LNCaP clone FGC (cell line): ENCODE data around the gene PMFBP1.

ENCODE experiments used
- DNase-seq: peaks from one replicate; pipeline ENCODE4 v3.0.0-alpha.2; 2011; ENCODE audit warnings: low read depth
- H3K4me3 ChIP-seq: 2 replicates; pipeline ENCODE4 v1.5.1; 2011; ENCODE audit warnings: mild to moderate bottlenecking, low read depth, low read length, control low read depth
- CTCF ChIP-seq: IDR thresholded peaks from 2 replicates; pipeline ENCODE4 v1.5.1; 2012; ENCODE audit warnings: mild to moderate bottlenecking; ENCODE audit not compliant: control insufficient read depth, insufficient read depth; ENCODE audit errors: extremely low read depth

The PMFBP1 gene

GRCh38 chr16:72201387-72201786, 29.4 kb upstream of the PMFBP1 start:
- TF ChIP-seq CTCF, result no peak
- H3K4me3 ChIP-seq, result no peak overlapping the region
- DNase-seq, result peak; percentile 78

GRCh38 chr16:72199761-72200337, 27.9 kb upstream of the PMFBP1 start:
- no peak for DNase-seq
- H3K4me3 ChIP-seq, result no peak overlapping the region
- TF ChIP-seq CTCF, result no peak

- no peak for TF ChIP-seq CTCF
- DNase-seq, result no peak
- no peak overlapping the region for H3K4me3 ChIP-seq
Observed at GRCh38 chr16:72198771-72199201, 26.8 kb upstream of the PMFBP1 start.

DNA sequence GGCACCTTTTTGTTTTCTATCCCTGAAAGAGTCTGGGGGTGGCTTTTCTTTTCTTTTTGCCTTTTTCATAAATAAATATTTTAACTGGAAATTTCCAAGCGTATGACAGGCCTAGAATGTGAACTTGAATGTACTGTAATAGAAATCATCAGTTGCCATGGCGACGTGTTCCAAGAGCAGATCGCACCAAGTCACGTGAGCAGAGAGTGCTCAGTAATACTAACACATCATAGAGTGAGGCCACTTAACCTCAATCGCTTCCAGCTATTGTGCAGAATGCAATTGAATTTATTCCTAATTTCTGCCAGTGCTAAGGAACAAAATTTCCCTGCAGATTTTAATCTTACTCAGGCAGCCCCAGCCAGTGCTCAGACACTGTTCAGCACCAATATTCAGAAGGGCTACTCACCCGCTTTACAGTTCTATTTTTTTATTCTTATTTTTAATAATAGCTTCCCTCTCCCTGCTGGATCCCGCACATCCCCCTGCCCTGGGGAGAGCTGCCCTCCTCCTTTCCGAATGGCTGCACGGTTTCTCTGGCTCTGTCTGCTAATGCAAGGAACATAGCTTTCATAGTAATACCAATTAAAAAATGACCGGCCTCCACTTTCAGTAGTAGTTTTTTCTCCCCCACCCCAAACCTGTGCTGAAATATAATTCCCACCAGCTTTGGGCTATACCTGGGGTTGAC, 26.2 kb upstream of the PMFBP1 start:
- no peak for DNase-seq
- TF ChIP-seq CTCF, result no peak
- H3K4me3 ChIP-seq, result no peak overlapping the region

DNA sequence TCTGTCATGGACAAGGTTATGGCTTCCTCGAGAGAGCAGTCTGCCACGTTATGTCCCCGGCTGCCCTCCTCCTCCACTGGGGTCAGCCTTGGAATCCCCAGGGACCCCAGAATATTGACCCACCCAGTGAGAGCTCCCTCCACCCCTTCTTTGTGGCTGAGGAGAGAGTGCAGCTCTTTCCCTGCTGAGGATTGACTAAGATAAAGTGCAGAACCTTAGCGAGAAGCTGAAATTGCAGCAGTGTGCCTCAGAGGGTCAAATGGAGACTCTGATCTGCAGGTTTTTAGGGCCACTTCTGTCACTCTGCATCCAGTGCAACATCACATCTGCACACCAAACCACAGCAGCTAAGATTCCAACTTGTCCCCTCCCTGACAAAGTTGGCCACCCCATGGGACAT, 25.6 kb upstream of the PMFBP1 start:
- H3K4me3 ChIP-seq, result no peak overlapping the region
- TF ChIP-seq CTCF, result no peak
- no peak for DNase-seq

GRCh38 chr16:72195609-72196008, 23.7 kb upstream of the PMFBP1 start:
- H3K4me3 ChIP-seq, result no peak overlapping the region
- no peak for TF ChIP-seq CTCF
- DNase-seq, result no peak

DNA sequence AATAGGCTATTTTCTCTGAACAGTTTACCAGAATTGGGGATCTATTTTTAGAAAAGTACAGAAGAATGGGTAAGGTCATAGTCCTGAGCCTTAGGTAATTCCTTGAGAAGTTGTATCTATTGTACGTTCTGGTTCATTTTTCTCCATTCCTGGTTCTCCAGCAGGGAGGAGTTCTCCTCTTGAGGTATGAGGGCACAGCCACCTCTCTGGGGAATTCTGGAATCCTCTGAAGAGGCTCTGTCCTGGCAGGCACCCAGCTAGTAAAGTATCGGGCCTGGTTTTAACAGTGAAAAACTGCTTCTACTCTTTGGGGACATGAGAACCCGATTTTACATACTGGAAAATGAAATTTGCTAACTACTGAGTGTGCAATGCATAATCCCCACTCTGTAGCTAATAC, 19.6 kb upstream of the PMFBP1 start:
- no peak for TF ChIP-seq CTCF
- H3K4me3 ChIP-seq, result no peak overlapping the region
- no peak for DNase-seq
